Memory B cell (primary cell): ENCODE results near the gene GPR180.

Experiments
- ATAC-seq: fragments of 150-1000 bp; cut with Tn5 transposase; 2 replicates; pipeline ENCODE4 v1.10.0; 2021; ENCODE audit warnings: low read depth, mild to moderate bottlenecking, moderate library complexity
- DNase-seq, 2 donors: peaks; one replicate each; pipeline ENCODE4 v3.0.0; 2022; ENCODE audit warnings: low spot score in 2 of 2
- H3K27ac Mint-ChIP-seq: one replicate; pipeline ENCODE4 v1.8.0; 2022; ENCODE audit warnings: mild to moderate bottlenecking, moderate library complexity, mixed read lengths
- H3K27me3 Mint-ChIP-seq: one replicate; pipeline ENCODE4 v1.8.0; 2022; ENCODE audit warnings: mixed read lengths
- H3K36me3 Mint-ChIP-seq: one replicate; pipeline ENCODE4 v1.8.0; 2022; ENCODE audit warnings: mild to moderate bottlenecking, mixed read lengths
- H3K4me1 Mint-ChIP-seq: one replicate; pipeline ENCODE4 v1.8.0; 2022; ENCODE audit warnings: mixed read lengths
- H3K4me3 Mint-ChIP-seq: one replicate; pipeline ENCODE4 v1.8.0; 2022; ENCODE audit warnings: mild to moderate bottlenecking, moderate library complexity, mixed read lengths
- H3K9me3 Mint-ChIP-seq: one replicate; pipeline ENCODE4 v1.8.0; 2022; ENCODE audit warnings: mixed read lengths

Gene GPR180

DNA sequence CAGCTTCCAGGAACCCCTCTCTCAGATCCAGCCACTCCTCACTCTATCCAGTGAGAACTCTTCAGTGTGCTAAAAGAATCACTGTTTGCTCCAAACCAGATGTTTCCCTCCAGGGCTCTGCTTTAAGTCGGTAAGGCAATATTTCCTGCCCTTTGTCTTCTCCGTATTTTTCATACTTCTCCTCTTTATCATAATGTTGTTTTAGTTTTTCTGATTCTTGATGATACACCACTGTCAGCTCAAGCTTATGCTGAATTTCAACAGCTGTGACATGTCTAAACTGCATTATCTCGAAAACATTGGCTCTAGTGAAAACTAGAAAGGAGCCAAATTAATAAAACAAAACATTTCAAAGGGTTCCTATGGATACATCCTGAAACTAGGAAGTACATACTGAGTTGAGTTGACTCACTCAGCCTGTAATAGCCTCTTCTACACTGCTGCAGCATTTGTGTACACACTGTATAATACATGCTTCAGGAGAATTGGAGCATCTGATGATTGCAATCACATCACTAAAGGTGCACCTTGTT, 39.8 kb downstream of the GPR180 start:
- Mint-ChIP-seq H3K4me1 (no peaks in the 10 kb centered on the region), H3K27me3 (no peaks in the 10 kb centered on the region), H3K9me3 (peaks cover 2% of the 10 kb centered on the region), H3K27ac (no peak overlapping the region), H3K36me3 (no peaks in the 10 kb centered on the region), H3K4me3 (no peak overlapping the region)
- ATAC-seq (no peak), DNase-seq (no peak)

DNA sequence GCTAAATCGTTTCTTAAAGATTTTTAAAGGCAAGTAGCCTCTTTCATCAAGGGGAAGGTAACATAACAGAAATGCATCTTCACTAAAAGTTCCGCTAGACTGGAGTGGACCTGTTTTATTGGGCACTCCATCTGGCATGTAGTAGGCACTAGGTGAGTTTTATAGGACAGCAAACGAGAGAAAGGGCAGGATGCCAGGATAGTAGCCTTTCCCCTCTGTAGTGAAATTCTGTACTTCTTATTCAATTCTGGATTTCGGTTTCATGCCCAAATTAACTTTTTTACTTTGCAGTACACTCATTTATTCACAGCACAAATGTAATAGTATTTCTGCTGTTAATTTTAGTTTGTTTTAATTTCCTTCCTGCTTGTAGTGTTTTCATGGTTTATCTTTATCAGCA, 45.2 kb downstream of the GPR180 start:
- DNase-seq (no peak), ATAC-seq (no peak)
- Mint-ChIP-seq H3K27me3 (peaks cover 3% of the 10 kb centered on the region), H3K9me3 (no peaks in the 10 kb centered on the region), H3K27ac (no peak overlapping the region), H3K4me1 (no peaks in the 10 kb centered on the region), H3K36me3 (no peaks in the 10 kb centered on the region), H3K4me3 (no peak overlapping the region)

DNA sequence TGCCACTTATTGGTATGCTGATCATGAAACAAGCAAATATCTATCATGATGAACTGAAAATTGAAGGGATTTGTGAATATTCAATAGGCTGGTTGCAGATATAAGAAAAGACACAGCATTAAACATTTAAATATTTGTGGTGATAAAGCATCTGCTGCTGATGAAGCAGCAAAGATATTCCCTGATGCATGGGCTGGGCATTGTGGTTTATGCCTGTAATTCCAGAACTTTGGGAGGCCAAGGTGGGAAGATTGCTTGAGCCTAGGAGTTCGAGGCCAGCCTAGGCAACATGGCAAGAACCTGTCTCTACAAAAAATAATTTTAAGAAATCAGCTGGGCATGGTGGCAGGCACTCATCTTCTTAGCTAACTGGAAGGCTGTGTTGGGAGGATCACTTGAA, 54.5 kb downstream of the GPR180 start:
- peaks cover 2% of the 10 kb centered on the region for H3K36me3 Mint-ChIP-seq
- ATAC-seq (no peak), DNase-seq (no peak)
- peaks cover 4% of the 10 kb centered on the region for H3K27me3 Mint-ChIP-seq
- no peak overlapping the region for H3K4me3 Mint-ChIP-seq
- no peaks in the 10 kb centered on the region for H3K4me1 Mint-ChIP-seq
- no peak overlapping the region for H3K27ac Mint-ChIP-seq
- H3K9me3 Mint-ChIP-seq: peaks cover 2% of the 10 kb centered on the region

DNA sequence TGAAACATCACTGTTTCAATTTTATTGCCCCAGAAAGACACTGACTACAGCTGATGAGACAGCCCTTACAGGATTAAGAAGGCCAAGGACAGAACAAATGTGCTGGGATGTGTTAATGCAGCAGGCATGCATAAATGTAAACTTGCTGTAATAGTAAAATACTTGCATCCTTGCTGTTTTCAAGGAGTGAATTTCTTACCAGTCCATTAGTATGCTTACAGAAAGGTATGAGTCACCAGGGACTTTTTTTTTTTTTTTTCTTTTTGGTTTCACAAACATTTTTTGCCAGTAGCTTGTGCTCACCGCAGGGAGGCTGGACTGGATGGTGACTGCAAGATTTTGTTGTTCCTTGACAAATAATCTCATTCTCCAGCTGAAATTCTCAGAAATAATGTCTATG, 55.1 kb downstream of the GPR180 start:
- DNase-seq (no peak), ATAC-seq (no peak)
- H3K27ac Mint-ChIP-seq: no peak overlapping the region
- H3K27me3 Mint-ChIP-seq: peaks cover 4% of the 10 kb centered on the region
- H3K9me3 Mint-ChIP-seq: peaks cover 2% of the 10 kb centered on the region
- no peak overlapping the region for H3K4me3 Mint-ChIP-seq
- H3K36me3 Mint-ChIP-seq: peaks cover 2% of the 10 kb centered on the region
- no peaks in the 10 kb centered on the region for H3K4me1 Mint-ChIP-seq

DNA sequence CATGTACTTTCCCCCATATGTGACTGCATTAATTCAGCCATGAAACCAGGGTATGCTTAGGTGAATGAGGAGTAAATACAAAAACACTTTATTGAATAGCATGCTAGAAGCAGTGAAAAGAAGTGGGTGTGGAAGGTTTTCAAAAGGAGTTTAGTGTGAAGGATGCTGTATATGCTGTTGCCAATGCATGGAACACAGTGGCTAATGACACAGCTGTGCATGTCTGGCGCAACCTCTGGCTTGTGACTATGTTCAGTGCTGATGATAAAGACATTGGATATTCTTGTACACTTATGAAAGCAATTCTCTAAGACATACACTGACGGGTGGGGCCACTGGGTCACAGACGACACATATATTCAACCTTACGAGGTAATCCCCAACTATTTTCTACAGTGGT, 55.5 kb downstream of the GPR180 start:
- Mint-ChIP-seq H3K36me3 (peaks cover 2% of the 10 kb centered on the region), H3K4me1 (no peaks in the 10 kb centered on the region), H3K9me3 (peaks cover 2% of the 10 kb centered on the region), H3K4me3 (no peak overlapping the region), H3K27me3 (peaks cover 4% of the 10 kb centered on the region), H3K27ac (no peak overlapping the region)
- DNase-seq (no peak), ATAC-seq (no peak)

DNA sequence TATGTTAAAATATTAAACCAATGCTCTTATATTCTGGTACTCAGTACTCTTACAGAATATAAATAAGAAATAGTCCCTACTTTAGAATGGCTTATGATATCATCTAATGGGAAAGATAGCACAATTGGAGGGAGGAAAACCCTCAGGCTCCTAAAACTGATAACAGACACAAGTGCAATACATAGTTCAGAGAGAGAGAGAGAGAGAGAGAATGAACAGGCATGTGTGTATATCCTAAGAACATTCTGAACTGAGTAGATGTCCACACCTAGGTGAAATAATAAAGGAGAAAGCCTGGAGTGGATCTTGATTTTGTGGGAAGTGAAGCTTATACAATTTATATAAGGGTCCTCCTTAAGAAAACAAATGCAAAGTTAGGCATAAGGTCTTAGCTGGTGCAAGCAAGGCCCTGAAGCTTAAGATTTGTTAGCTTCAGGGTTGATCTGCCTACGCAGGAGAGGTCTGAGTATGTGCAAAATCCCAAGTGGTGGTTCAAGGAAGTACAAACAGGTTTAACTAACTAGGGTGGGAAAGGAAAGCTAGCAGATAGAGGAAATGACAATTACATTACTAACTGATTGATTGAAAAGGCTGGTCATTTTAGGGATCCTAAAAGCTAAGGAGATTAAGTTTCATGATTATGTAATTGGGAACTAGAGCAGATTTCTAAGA, 57.4 kb downstream of the GPR180 start:
- ATAC-seq (no peak), DNase-seq (no peak)
- peaks cover 4% of the 10 kb centered on the region for H3K27me3 Mint-ChIP-seq
- H3K9me3 Mint-ChIP-seq: no peaks in the 10 kb centered on the region
- no peak overlapping the region for H3K4me3 Mint-ChIP-seq
- no peak overlapping the region for H3K27ac Mint-ChIP-seq
- no peaks in the 10 kb centered on the region for H3K4me1 Mint-ChIP-seq
- H3K36me3 Mint-ChIP-seq: no peaks in the 10 kb centered on the region

DNA sequence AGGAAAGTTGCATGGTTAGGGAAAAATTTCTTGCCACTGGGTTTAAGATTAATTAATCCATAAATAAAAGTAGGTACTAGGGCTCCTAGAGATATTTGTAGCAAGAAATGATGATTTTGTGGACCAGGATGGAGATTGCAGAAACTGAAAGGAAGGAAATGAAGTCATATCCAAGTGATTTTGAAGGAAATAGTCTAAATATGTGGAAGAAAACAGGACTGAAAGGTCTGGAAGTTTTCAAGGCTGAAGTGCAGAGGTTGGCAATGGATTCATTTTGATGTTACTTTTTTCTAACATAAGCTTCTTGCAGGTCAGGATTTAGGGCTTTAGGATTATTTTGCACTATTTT, 57.9 kb downstream of the GPR180 start:
- Mint-ChIP-seq H3K4me1 (no peaks in the 10 kb centered on the region), H3K27ac (no peak overlapping the region), H3K27me3 (peaks cover 4% of the 10 kb centered on the region), H3K9me3 (no peaks in the 10 kb centered on the region), H3K4me3 (no peak overlapping the region), H3K36me3 (no peaks in the 10 kb centered on the region)
- DNase-seq (no peak), ATAC-seq (no peak)

DNA sequence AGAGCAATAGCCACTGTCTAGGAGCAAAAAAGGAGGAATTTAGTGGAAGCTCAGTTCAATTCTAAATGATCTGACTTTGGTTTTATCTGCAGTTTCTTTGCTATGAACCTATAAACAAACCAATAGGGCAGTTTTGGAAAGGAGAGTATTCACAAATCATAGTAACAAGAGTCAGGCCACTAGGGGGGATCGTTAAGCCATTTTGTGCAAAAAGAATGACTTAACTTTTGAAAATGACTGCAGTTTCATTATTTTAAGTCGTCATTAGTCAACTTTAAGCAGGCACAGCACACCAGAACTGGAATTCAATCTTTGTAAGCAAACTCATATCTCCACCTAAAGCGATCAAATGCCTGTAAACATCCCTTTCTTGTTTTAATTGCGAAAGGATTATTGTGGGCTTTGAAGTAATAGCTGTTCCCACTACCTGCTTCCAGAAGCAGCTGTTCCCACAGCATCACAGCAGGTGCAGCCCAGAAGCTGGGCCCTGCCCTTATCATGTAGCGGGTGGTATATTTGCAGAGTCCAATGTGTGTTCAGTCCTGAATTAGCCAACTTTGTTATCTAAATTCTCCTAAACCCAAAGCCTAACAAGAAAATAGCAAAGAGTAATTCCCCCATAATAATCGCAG, 59.2 kb downstream of the GPR180 start:
- no peak overlapping the region for H3K27ac Mint-ChIP-seq

DNA sequence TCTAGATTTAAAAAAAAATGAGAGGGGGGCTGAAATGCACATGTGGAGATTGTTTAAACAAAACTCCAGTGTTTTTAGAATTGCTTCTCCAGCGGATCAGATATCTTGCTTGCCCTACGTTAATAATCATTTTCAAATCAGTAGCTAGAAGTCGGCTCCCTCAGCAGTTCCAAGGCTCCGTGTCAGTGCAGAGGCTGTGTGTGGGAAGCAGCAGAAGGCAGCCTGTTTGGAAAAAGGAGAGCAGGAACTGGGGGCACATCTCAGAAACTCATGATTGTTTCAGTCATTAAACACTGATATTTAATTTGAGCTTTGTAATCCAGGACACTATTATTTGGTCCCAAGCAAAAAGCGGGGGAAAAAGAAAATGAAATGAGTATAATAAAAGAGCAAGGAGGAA, 59.7 kb downstream of the GPR180 start:
- Mint-ChIP-seq H3K9me3 (no peaks in the 10 kb centered on the region), H3K4me3 (no peak overlapping the region), H3K4me1 (no peaks in the 10 kb centered on the region), H3K27ac (no peak overlapping the region), H3K27me3 (peaks cover 10% of the 10 kb centered on the region), H3K36me3 (no peaks in the 10 kb centered on the region)
- DNase-seq (no peak), ATAC-seq (no peak)

More for the DNA sequence above, 59.2 kb downstream of the GPR180 start:
- Mint-ChIP-seq H3K36me3 (no peaks in the 10 kb centered on the region), H3K27me3 (peaks cover 10% of the 10 kb centered on the region), H3K9me3 (no peaks in the 10 kb centered on the region), H3K4me3 (no peak overlapping the region), H3K4me1 (no peaks in the 10 kb centered on the region)
- no peak for ATAC-seq
- no peak for DNase-seq

DNA sequence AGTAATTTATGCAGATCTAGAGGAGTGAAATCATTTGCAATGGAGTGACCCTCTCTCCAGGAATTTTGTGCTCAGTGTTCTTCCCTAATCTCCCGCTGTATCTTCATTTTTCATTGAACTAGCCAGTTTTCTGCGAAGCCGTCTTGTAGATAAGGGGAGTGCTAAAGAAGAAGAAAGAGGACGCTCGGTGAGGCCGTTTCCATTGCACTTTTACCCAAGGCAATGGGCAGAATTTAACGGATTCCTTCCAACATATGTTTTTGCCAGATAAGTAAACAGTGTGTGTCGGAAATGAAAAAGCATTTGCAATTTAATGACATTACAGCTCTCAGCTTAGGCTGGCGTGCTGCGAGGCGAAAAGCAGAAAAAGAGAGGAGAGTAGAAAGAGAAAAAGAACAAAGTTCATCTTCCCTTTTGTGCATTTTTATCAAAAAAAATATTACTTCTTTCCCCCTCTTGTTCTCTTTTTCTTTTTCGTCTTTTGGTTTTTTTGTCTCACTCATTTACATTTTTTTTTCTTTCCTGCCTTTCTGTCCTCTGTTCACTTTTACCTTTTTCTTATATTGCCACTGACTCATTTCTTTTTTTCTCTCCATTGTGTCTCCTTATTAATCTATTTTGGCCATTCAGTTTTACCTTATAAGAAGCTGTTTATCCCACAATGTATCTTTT, 60.8 kb downstream of the GPR180 start:
- H3K4me3 Mint-ChIP-seq: no peak overlapping the region
- H3K4me1 Mint-ChIP-seq: no peaks in the 10 kb centered on the region
- DNase-seq: no peak
- H3K36me3 Mint-ChIP-seq: no peaks in the 10 kb centered on the region
- ATAC-seq: no peak
- peaks cover 9% of the 10 kb centered on the region for H3K27me3 Mint-ChIP-seq
- H3K9me3 Mint-ChIP-seq: peaks cover under 1% of the 10 kb centered on the region
- H3K27ac Mint-ChIP-seq: no peak overlapping the region

DNA sequence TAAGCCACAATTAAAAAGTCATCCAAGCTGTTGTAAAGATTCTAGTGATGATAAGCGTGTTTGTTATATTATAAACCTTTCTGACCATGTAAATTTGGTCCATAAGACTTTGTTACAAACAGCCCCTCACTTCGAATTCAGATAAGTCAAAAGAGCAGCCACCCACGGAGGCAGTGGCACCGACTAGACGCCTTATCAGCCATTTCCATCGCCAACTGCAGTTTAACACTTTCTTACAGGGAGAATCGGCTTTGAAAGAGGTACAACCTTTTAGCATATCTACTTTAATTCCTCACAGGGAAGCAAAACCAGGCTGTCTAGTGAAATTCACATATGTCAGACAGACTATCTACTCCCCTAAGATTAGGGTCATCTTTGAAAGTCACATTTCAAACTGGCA, 63.2 kb downstream of the GPR180 start:
- DNase-seq (no peak), ATAC-seq (no peak)
- H3K9me3 Mint-ChIP-seq: peaks cover 3% of the 10 kb centered on the region
- H3K36me3 Mint-ChIP-seq: no peaks in the 10 kb centered on the region
- no peak overlapping the region for H3K4me3 Mint-ChIP-seq
- peaks cover 12% of the 10 kb centered on the region for H3K27me3 Mint-ChIP-seq
- H3K4me1 Mint-ChIP-seq: no peaks in the 10 kb centered on the region
- no peak overlapping the region for H3K27ac Mint-ChIP-seq

DNA sequence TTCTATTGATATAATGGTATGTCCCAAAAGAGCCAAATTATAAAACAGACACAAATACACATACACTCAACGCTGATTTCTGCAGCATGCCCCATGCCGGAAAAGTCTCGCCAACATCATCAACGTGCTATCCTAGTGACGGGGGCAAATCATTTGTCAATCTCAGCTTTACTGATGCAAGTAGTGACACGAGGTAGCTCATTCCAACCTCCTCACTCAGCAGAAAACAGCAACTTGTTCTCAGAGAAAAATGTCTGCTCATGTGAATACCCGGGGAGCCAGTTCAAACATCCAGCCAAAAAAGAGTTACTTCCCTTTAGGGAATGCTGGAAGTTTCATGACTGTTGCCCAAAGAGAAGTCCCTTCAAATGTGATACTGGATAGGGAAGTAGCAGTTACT, 64.4 kb downstream of the GPR180 start:
- Mint-ChIP-seq H3K36me3 (no peaks in the 10 kb centered on the region), H3K27me3 (peaks cover 15% of the 10 kb centered on the region), H3K4me3 (no peak overlapping the region), H3K27ac (no peak overlapping the region), H3K9me3 (peaks cover 3% of the 10 kb centered on the region), H3K4me1 (no peaks in the 10 kb centered on the region)
- DNase-seq (no peak), ATAC-seq (no peak)

DNA sequence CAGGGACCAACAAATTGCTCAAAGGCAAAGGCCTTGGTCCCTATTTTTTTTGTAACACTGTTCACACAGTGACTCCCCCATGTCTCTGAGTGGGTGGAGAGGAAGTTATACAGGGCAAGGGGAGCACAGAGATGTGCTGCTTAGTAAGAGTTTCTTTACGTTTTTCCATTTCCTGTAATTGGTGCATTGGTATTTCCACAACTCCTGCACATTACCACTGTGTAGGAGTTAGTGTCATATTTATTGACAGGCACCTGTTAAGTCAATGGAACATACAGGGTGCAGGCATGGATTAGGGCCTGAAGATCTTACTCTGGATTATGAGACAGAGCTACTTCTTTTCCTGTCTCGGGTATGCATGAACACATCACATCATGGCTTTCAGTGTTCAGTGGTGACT, 65.5 kb downstream of the GPR180 start:
- Mint-ChIP-seq H3K9me3 (peaks cover 3% of the 10 kb centered on the region), H3K27ac (no peak overlapping the region), H3K4me1 (no peaks in the 10 kb centered on the region), H3K36me3 (no peaks in the 10 kb centered on the region), H3K4me3 (no peak overlapping the region), H3K27me3 (peaks cover 15% of the 10 kb centered on the region)
- no peak for ATAC-seq
- no peak for DNase-seq

DNA sequence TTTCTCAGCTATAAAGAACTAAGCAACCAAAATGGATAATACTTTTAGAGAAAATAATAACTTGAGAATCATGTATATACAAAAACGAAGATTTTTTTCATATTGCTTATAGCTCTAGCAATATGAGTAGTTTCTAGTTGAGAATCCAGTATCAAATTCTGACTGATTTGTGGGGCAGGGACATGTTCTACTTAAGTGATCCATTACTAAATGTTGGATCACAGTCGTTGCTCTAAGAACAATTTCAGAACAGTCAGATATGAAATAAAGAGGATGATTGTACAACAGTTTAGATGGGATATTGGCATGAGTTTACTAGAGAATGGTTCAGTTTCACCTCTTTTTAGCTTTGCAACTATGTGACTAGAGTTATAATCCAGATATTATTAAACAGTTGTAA, 70.7 kb downstream of the GPR180 start:
- no peaks in the 10 kb centered on the region for H3K4me1 Mint-ChIP-seq
- H3K4me3 Mint-ChIP-seq: no peak overlapping the region
- H3K36me3 Mint-ChIP-seq: no peaks in the 10 kb centered on the region
- ATAC-seq (no peak), DNase-seq (no peak)
- H3K9me3 Mint-ChIP-seq: peaks cover 3% of the 10 kb centered on the region
- peaks cover 15% of the 10 kb centered on the region for H3K27me3 Mint-ChIP-seq
- no peak overlapping the region for H3K27ac Mint-ChIP-seq
